SK-N-SH treated with all-trans-retinoic acid at 6 μM for 48 hours (cell line): ENCODE measurements around the gene LTBP2.
"Not testable (repeated sequence)": the region's sequence is repeated elsewhere in the genome, so short reads cannot be mapped to it uniquely, and the experiment has no call there.

ENCODE experiments used
- ATAC-seq: fragments of 200-7000 bp; cut with Tn5 transposase; 3 replicates; pipeline ENCODE4 v1.9.1; 2020; ENCODE audit warnings: mild to moderate bottlenecking, moderate library complexity
- ARNTL ChIP-seq: fragments of 450-650 bp; formaldehyde crosslinking; IDR thresholded peaks from 2 replicates; pipeline ENCODE4 v1.5.0; 2020; ENCODE audit warnings: low read depth, mild to moderate bottlenecking, moderate library complexity, borderline replicate concordance
- CREB5 ChIP-seq: fragments of 250-450 bp; sonication (Bioruptor Pico); IDR thresholded peaks from 2 replicates; pipeline ENCODE4 v1.5.1; 2020; ENCODE audit warnings: low read depth, mild to moderate bottlenecking, moderate library complexity
- CSDC2 ChIP-seq: fragments of 250-450 bp; sonication (Bioruptor Pico); IDR thresholded peaks from 2 replicates; pipeline ENCODE4 v1.5.0; 2020; ENCODE audit warnings: mild to moderate bottlenecking, moderate library complexity
- OSR1 ChIP-seq: fragments of 250-450 bp; sonication (Bioruptor Pico); IDR thresholded peaks from 2 replicates; pipeline ENCODE4 v1.8.0; 2022; ENCODE audit warnings: moderate library complexity, mild to moderate bottlenecking, inconsistent platforms
- PATZ1 ChIP-seq: fragments of 250-450 bp; sonication (Bioruptor Pico); IDR thresholded peaks from 2 replicates; pipeline ENCODE4 v1.8.0; 2020; ENCODE audit warnings: mild to moderate bottlenecking, moderate library complexity, borderline replicate concordance
- PPARA ChIP-seq: fragments of 250-450 bp; sonication (Bioruptor Pico); IDR thresholded peaks from 2 replicates; pipeline ENCODE4 v1.5.0; 2020; ENCODE audit warnings: mild to moderate bottlenecking, borderline replicate concordance
- RARB ChIP-seq: fragments of 250-450 bp; sonication (Bioruptor Pico); IDR thresholded peaks from 2 replicates; pipeline ENCODE4 v1.8.0; 2021; ENCODE audit warnings: mild to moderate bottlenecking, moderate library complexity
- SNAI2 ChIP-seq: fragments of 250-450 bp; sonication (Bioruptor Pico); IDR thresholded peaks from 2 replicates; pipeline ENCODE4 v1.5.0; 2020; ENCODE audit warnings: mild to moderate bottlenecking, moderate library complexity
- TCF4 ChIP-seq: fragments of 250-450 bp; sonication (Bioruptor Pico); IDR thresholded peaks from 2 replicates; pipeline ENCODE4 v1.8.0; 2021; ENCODE audit warnings: mild to moderate bottlenecking, moderate library complexity, borderline replicate concordance
- TOX ChIP-seq: fragments of 250-450 bp; sonication (Bioruptor Pico); IDR thresholded peaks from 2 replicates; pipeline ENCODE4 v1.8.0; 2021; ENCODE audit warnings: mild to moderate bottlenecking, moderate library complexity, borderline replicate concordance
- TSHZ2 ChIP-seq: fragments of 250-450 bp; sonication (Bioruptor Pico); IDR thresholded peaks from 2 replicates; pipeline ENCODE4 v1.5.0; 2020; ENCODE audit warnings: mild to moderate bottlenecking, moderate library complexity
- ZC3H10 ChIP-seq: fragments of 250-450 bp; sonication (Bioruptor Pico); IDR thresholded peaks from 2 replicates; pipeline ENCODE4 v1.5.1; 2021; ENCODE audit warnings: mild to moderate bottlenecking, moderate library complexity
- ZFP3 ChIP-seq: fragments of 250-450 bp; sonication (Bioruptor Pico); IDR thresholded peaks from 2 replicates; pipeline ENCODE4 v1.5.0; 2020; ENCODE audit warnings: mild to moderate bottlenecking, moderate library complexity
- ZFP30 ChIP-seq: fragments of 450-650 bp; formaldehyde crosslinking; IDR thresholded peaks from 2 replicates; pipeline ENCODE4 v1.5.0; 2022; ENCODE audit warnings: mild to moderate bottlenecking, moderate library complexity
- ZNF565 ChIP-seq: fragments of 450-650 bp; formaldehyde crosslinking; conservative IDR thresholded peaks from 2 replicates; pipeline ENCODE4 v1.5.0; 2020; ENCODE audit warnings: low read depth, mild to moderate bottlenecking, moderate library complexity
- ZNF70 ChIP-seq: fragments of 450-650 bp; formaldehyde crosslinking; IDR thresholded peaks from 2 replicates; pipeline ENCODE4 v1.5.0; 2020; ENCODE audit warnings: mild to moderate bottlenecking, moderate library complexity
- ZNF8 ChIP-seq: fragments of 450-650 bp; formaldehyde crosslinking; IDR thresholded peaks from 2 replicates; pipeline ENCODE4 v1.5.0; 2020; ENCODE audit warnings: mild to moderate bottlenecking, moderate library complexity

LTBP2 gene

GRCh38 chr14:74541225-74541624 is 70.8 kb downstream of the LTBP2 start:
- no peak for TF ChIP-seq ZFP30 (CRISPR knock-in tag)
- TF ChIP-seq ZNF70 (CRISPR knock-in tag), result no peak
- no peak for TF ChIP-seq PATZ1 (CRISPR knock-in tag)
- no peak for TF ChIP-seq OSR1 (CRISPR knock-in tag)
- TF ChIP-seq CSDC2 (CRISPR knock-in tag), result no peak
- TF ChIP-seq ZNF565 (CRISPR knock-in tag), result no peak
- no peak for TF ChIP-seq TSHZ2 (CRISPR knock-in tag)
- no peak for TF ChIP-seq RARB
- no peak for TF ChIP-seq TOX (CRISPR knock-in tag)
- TF ChIP-seq PPARA (CRISPR knock-in tag), result no peak
- TF ChIP-seq CREB5 (CRISPR knock-in tag), result no peak
- no peak for TF ChIP-seq ZNF8
- ATAC-seq, result no peak

- TF ChIP-seq SNAI2 (CRISPR knock-in tag) (no peak), RARB (no peak)
- TF ChIP-seq, all 23 proteins: peak for 0
- ATAC-seq, result no peak
Observed at GRCh38 chr14:74539503-74539902, 72.5 kb downstream of the LTBP2 start.

GRCh38 chr14:74538411-74539391 is 73.3 kb downstream of the LTBP2 start:
- TF ChIP-seq PPARA (CRISPR knock-in tag) (no peak), PATZ1 (CRISPR knock-in tag) (no peak), CSDC2 (CRISPR knock-in tag) (no peak), ZNF70 (CRISPR knock-in tag) (no peak), ARNTL (CRISPR knock-in tag) (no peak), ZFP3 (CRISPR knock-in tag) (no peak), TCF4 (CRISPR knock-in tag) (no peak), SNAI2 (CRISPR knock-in tag) (no peak), ZC3H10 (CRISPR knock-in tag) (no peak)
- no peak for ATAC-seq

GRCh38 chr14:74536336-74536735 is 75.7 kb downstream of the LTBP2 start:
- not testable (repeated sequence) for ATAC-seq
